ENCODE measurements around the gene ADARB1. TPM values are rescaled to one million over a fixed set of nuclear protein-coding genes. Genes with fewer than 3 reads are reported as not detected.

Gene ADARB1
- polyA plus RNA-seq, 12 donors, result 22.6 to 43.0 (median 28.7) TPM; not detected in 1

GRCh38 chr21:45037986-45038385 is 36.4 kb upstream of the ADARB1 start:
- DNase-seq, result no peak

- no peak for DNase-seq
Observed at GRCh38 chr21:45039317-45040156, 34.8 kb upstream of the ADARB1 start.

GRCh38 chr21:45040157-45040711 is 34.1 kb upstream of the ADARB1 start:
- DNase-seq, result no peak

- no peak for DNase-seq
Observed at GRCh38 chr21:45040739-45041138, 33.6 kb upstream of the ADARB1 start.

- DNase-seq, result no peak
Observed at GRCh38 chr21:45041351-45041805, 33.0 kb upstream of the ADARB1 start.

GRCh38 chr21:45041984-45042663 is 32.3 kb upstream of the ADARB1 start:
- no peak for DNase-seq

GRCh38 chr21:45042664-45043161 is 31.7 kb upstream of the ADARB1 start:
- DNase-seq, result no peak

- DNase-seq, result no peak
Observed at GRCh38 chr21:45043541-45044020, 30.8 kb upstream of the ADARB1 start.

GRCh38 chr21:45045481-45045880 is 28.9 kb upstream of the ADARB1 start:
- no peak for DNase-seq

- no peak for DNase-seq
Observed at GRCh38 chr21:45047257-45047656, 27.1 kb upstream of the ADARB1 start.

GRCh38 chr21:45048026-45048698 is 26.2 kb upstream of the ADARB1 start:
- DNase-seq, result no peak

GRCh38 chr21:45048968-45049367 is 25.4 kb upstream of the ADARB1 start:
- DNase-seq, result no peak

GRCh38 chr21:45049714-45050344 is 24.6 kb upstream of the ADARB1 start:
- DNase-seq, result no peak

GRCh38 chr21:45050345-45050796 is 24.0 kb upstream of the ADARB1 start:
- DNase-seq, result no peak

GRCh38 chr21:45050797-45051489 is 23.4 kb upstream of the ADARB1 start:
- no peak for DNase-seq

GRCh38 chr21:45051580-45052434 is 22.6 kb upstream of the ADARB1 start:
- no peak for DNase-seq

- no peak for DNase-seq
Observed at GRCh38 chr21:45052960-45053359, 21.4 kb upstream of the ADARB1 start.

- no peak for DNase-seq
Observed at GRCh38 chr21:45053561-45054226, 20.7 kb upstream of the ADARB1 start.
